Colonic mucosa (tissue), 4 donors: Measurements from ENCODE around the gene POLR3A. TPM values are rescaled to one million over a fixed set of nuclear protein-coding genes. Genes with fewer than 3 reads are reported as not detected.
A peak's percentile ranks its signal among the peaks of the same experiment; 100 is the strongest.

ENCODE experiments used
- DNase-seq: peaks from one replicate; pipeline ENCODE4 v3.0.0-alpha.2; 2020
- H3K27ac ChIP-seq: fragments of 200-600 bp; one replicate; pipeline ENCODE4 v1.8.0; 2021
- H3K27me3 ChIP-seq: fragments of 200-600 bp; one replicate; pipeline ENCODE4 v1.8.0; 2021
- H3K36me3 ChIP-seq: fragments of 200-600 bp; one replicate; pipeline ENCODE4 v1.8.0; 2021
- H3K4me1 ChIP-seq: fragments of 200-600 bp; one replicate; pipeline ENCODE4 v1.8.0; 2021; ENCODE audit warnings: mild to moderate bottlenecking
- H3K4me3 ChIP-seq: fragments of 200-600 bp; one replicate; pipeline ENCODE4 v1.8.0; 2021
- H3K9ac ChIP-seq, 2 donors: one replicate each; pipeline ENCODE4 v1.7.0; 2013; ENCODE audit warnings: control low read depth in 2 of 2, low read depth in 2 of 2, low read length in 2 of 2
- H3K9me3 ChIP-seq: fragments of 200-600 bp; one replicate; pipeline ENCODE4 v1.8.0; 2021
- intact Hi-C: fragments of 100-400 bp; cut with DNase I; formaldehyde crosslinking; loops from one replicate; pipeline ENCODE4 v1.14.1; 2022
- total RNA-seq, 2 donors: library from RNA; stranded (reverse); fragmentation: NEBNext Ultra II Directional in 1 of 2; extraction: Animal tissue kit (Norgen Biotek cat#: 25700) in 1 of 2; gene quantifications; one replicate each; pipeline ENCODE4 v1.2.1, GENCODE V29; 2021
- TF ChIP-seq, protein P1 (sequence below): fragments of 200-600 bp; IDR thresholded peaks from one replicate; pipeline ENCODE4 v1.8.0; 2022; ENCODE audit warnings: antibody characterized with exemption, mild to moderate bottlenecking
- donor health status: healthy.
- donor health status: DM: no; HTN: no; CAD: no.
- donor health status: DM: no; HTN: no; CAD: no.

The POLR3A gene
- total RNA-seq, 2 donors from 2014 or later, result 11.3 to 14.6 TPM

DNA sequence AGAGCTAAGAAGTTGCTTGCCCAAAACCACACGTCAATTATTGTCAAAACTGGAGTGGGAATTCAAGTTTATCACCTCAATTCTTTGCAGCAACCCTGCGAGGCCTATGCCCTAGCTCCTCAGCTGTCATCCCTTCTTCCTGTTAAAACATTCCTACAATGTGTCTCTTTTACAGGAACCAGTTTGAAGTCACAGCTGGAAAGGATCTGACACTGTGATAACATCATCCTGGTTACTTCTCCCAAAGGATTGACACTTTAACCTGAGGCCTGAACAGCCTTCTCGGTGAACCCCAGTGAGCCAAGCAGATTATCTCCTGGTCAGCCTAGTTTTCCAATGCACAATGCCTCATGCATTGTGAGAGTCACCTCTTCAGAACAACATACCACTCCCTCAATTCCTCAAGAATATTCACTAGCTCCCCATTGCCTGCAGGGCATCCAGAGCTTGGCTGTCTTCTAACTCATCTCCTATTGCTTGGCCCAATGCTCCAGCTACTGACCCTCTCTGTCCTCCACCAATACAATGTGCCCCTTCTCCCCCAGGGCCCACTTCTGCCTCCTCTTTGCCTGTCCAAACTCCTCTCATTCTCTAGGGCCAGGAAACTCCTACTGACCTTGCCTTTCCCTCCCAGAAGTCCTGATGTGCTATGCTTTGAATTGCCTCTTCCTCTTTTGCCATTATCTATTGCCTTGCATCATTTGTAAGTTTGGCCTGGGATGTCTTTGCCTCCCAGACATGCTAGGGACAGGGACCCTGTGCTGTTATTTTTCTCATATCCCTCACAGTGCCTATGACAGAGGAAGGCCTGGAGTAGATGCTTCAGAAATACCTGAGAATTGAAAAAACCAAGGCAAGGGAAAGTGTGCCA is 92.4 kb downstream of the POLR3A start:
- no peaks in the 10 kb centered on the region for H3K27me3 ChIP-seq
- H3K27ac ChIP-seq, result no peak overlapping the region
- no peaks in the 10 kb centered on the region for H3K9me3 ChIP-seq
- TF ChIP-seq, protein P1, sequence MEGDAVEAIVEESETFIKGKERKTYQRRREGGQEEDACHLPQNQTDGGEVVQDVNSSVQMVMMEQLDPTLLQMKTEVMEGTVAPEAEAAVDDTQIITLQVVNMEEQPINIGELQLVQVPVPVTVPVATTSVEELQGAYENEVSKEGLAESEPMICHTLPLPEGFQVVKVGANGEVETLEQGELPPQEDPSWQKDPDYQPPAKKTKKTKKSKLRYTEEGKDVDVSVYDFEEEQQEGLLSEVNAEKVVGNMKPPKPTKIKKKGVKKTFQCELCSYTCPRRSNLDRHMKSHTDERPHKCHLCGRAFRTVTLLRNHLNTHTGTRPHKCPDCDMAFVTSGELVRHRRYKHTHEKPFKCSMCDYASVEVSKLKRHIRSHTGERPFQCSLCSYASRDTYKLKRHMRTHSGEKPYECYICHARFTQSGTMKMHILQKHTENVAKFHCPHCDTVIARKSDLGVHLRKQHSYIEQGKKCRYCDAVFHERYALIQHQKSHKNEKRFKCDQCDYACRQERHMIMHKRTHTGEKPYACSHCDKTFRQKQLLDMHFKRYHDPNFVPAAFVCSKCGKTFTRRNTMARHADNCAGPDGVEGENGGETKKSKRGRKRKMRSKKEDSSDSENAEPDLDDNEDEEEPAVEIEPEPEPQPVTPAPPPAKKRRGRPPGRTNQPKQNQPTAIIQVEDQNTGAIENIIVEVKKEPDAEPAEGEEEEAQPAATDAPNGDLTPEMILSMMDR, result no peak
- H3K4me1 ChIP-seq, result no peaks in the 10 kb centered on the region
- no peak for DNase-seq
- H3K36me3 ChIP-seq, result no peaks in the 10 kb centered on the region
- H3K4me3 ChIP-seq, result no peak overlapping the region
- H3K9ac ChIP-seq, result no peak overlapping the region
- intact Hi-C loops, result no loop called here

DNA sequence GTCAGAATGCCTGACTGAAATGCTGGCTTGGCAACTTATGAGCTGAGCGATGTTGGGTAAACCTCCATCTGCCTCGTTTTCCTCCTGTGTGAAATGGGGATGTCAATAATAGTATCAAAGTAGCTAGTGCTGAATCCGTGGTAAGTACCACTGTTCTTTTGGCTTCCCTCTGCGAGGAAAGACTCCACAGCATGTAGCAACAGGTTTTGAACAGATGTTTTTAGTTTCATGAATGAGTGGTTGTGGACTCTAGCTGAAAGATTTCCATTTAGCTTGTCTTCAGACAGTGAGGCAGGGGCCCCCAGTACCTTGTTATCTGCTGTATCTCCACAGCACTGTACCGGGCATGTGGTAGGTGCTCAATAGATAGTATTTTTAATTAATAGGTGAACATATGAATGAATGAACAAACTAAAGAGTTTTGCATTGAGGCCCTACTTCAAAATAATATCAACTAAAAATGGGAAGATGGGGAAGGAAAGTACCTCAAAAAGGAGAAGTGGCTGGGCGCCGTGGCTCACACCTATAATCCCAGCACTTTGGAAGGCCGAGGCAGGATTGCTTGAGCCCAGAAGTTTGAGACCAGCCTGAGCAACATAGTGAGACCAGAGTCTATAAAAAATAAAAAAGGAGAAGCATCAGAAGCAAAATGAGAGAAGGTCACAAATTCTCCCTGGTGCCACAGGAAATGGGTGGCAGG is 97.1 kb downstream of the POLR3A start:
- H3K9me3 ChIP-seq, result no peaks in the 10 kb centered on the region
- no peaks in the 10 kb centered on the region for H3K4me1 ChIP-seq
- no peaks in the 10 kb centered on the region for H3K36me3 ChIP-seq
- H3K27ac ChIP-seq, result no peak overlapping the region
- H3K9ac ChIP-seq, result no peak overlapping the region
- intact Hi-C loops, result no loop called here
- H3K27me3 ChIP-seq, result peaks cover under 1% of the 10 kb centered on the region
- no peak overlapping the region for H3K4me3 ChIP-seq
- DNase-seq, result no peak
- TF ChIP-seq, protein P1, result no peak

DNA sequence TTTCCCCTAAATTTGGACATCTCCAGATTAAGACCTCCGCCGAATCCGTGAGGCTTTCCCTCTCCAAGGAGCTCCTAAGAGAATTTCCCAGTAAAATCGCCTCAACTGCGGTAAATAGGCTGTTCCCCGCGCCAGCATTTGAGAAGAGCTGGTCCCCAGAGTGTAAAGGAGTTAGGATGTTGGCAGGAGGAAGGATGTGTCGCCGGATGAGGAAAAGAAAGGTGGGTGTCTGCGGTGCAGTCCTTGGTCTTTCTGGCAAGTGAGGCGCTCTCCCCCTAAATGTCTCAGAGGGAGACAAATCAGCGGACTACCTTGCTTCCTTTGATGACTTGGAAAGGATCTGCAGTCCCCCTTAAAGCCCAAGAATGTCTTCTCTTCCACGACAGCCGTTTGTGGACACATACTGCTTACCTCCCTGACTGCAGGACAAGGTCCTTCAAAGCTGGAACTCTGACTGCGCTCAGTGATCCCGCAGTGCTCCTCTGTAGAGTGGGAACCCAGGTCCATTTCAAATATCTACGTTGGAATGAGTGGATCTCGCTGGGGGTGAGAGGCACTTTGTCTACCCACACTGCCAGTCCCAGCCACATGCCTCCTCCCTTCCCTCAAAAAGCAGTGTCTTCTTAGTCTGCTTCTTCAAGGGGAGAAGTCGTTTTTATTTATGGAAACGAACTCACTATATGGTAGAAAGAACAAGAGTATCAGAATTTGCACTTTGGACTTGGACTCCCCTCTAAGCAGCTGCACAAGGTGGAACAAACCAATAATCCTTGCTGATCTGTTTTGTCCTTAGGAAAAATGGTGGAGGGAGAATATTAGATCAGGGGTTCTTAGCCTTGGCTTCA is 101.7 kb downstream of the POLR3A start:
- Histone ChIP-seq H3K36me3 (no peaks in the 10 kb centered on the region), H3K27ac (no peak overlapping the region), H3K27me3 (peaks cover 3% of the 10 kb centered on the region), H3K9ac (peak overlapping the region; percentile 63 to 76), H3K9me3 (no peaks in the 10 kb centered on the region), H3K4me3 (peak overlapping the region; percentile 42), H3K4me1 (peaks cover 9% of the 10 kb centered on the region)
- intact Hi-C loops, result loop anchor here (5.0 to 10.0 kb wide), 2 partner anchors 80 to 97 kb away; partner anchors contain the start of gene POLR3A
- TF ChIP-seq, protein P1, result no peak
- no peak for DNase-seq

DNA sequence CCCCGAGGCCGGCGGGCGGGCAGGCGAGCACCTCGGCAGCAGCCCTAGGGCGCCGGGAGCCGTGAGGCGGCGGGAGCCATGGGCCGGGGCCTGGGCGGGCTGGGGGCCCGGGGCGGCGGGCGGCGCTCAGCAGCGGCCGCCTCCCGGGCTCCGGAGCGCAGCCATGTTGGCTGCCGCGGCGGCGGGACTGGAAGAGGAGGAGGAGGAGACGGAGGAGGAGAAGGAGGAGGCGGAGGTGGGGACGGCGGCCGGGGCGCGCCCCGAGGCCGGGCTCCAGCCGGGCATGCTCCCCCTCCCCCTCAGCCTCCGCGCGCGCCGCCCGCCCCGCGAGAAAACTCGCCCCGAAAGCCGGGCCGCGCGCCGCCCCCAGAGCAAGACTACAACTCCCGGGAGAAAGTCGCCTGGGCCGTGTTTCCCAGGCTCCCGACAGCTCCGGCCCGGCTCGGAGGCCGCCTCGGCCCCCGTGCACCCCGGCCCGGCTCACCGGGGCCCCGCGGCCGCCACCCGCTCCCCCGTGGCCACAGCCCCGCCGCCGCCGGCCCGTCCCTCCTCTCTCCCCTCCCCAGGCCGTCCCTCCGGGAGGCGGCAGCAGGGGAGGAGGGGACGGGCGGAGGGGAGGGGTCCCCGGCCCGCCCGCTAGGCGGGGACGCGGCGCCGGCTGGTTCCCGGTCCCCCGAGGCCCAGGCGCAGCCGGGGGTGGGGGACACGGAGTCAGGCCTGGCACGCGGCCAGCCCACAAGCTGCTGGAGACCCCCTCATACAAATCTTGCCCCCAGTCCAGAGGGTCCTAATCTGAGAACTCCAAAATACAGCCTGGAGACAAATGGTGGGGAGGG is 102.5 kb downstream of the POLR3A start, which contains the start of gene DLG5:
Gene DLG5 (minus strand): TSS at position 190 of the 836 bp plus-strand sequence. CDS start 235 bp downstream, outside the sequence.
- Histone ChIP-seq H3K4me1 (peaks cover 9% of the 10 kb centered on the region), H3K9ac (peak within 1 kb of the TSS; percentile 81 to 93), H3K27ac (peak within 1 kb of the TSS; percentile 53), H3K27me3 (peaks cover 3% of the 10 kb centered on the region), H3K36me3 (no peaks in the 10 kb centered on the region), H3K4me3 (peak within 1 kb of the TSS; percentile 80), H3K9me3 (no peaks in the 10 kb centered on the region)
- intact Hi-C loops, result loop anchor here (5.0 to 10.0 kb wide), 2 partner anchors 79 to 98 kb away; partner anchors contain the start of gene POLR3A
- TF ChIP-seq, protein P1, result no peak
- DNase-seq, result peak; percentile 75
